GM23248 (cell line): Measurements from ENCODE around the gene NUP205. TPM values are rescaled to one million over a fixed set of nuclear protein-coding genes. Genes with fewer than 3 reads are reported as not detected.
"Not testable (repeated sequence)": the region's sequence is repeated elsewhere in the genome, so short reads cannot be mapped to it uniquely, and the experiment has no call there.

Experiments used
- DNase-seq: peaks from one replicate; pipeline ENCODE4 v3.0.0-alpha.2; 2015
- H2AFZ ChIP-seq: fragments of 200-600 bp; sonication (generic); 2 replicates; pipeline ENCODE4 v1.6.1; 2016; ENCODE audit warnings: antibody characterized with exemption
- H3F3A ChIP-seq: fragments of 200-600 bp; sonication (generic); 2 replicates; pipeline ENCODE4 v1.6.1; 2016; ENCODE audit warnings: mild to moderate bottlenecking, antibody characterized with exemption, mixed run types; ENCODE audit not compliant: insufficient read depth
- H3K27ac ChIP-seq: fragments of 200-600 bp; sonication (generic); 2 replicates; pipeline ENCODE4 v1.5.1; 2016; ENCODE audit warnings: mild to moderate bottlenecking
- H3K27me3 ChIP-seq: fragments of 200-600 bp; sonication (generic); replicated peaks from 2 replicates; pipeline ENCODE4 v1.6.1; 2016; ENCODE audit warnings: mild to moderate bottlenecking; ENCODE audit not compliant: insufficient read depth
- H3K36me3 ChIP-seq: fragments of 200-600 bp; sonication (generic); 2 replicates; pipeline ENCODE4 v1.6.1; 2016; ENCODE audit warnings: low read depth, mild to moderate bottlenecking
- H3K4me1 ChIP-seq: fragments of 200-600 bp; sonication (generic); 2 replicates; pipeline ENCODE4 v1.6.1; 2016; ENCODE audit warnings: mild to moderate bottlenecking; ENCODE audit not compliant: insufficient read depth
- H3K4me2 ChIP-seq: fragments of 200-600 bp; sonication (generic); one replicate; pipeline ENCODE4 v1.6.1; 2016; ENCODE audit warnings: mild to moderate bottlenecking; ENCODE audit not compliant: unreplicated experiment
- H3K4me3 ChIP-seq: fragments of 200-600 bp; sonication (generic); 2 replicates; pipeline ENCODE4 v1.5.1; 2016; ENCODE audit warnings: mild to moderate bottlenecking
- H3K79me2 ChIP-seq: fragments of 200-600 bp; sonication (generic); 2 replicates; pipeline ENCODE4 v1.6.1; 2016; ENCODE audit warnings: mild to moderate bottlenecking; ENCODE audit not compliant: insufficient read depth
- H3K9ac ChIP-seq: fragments of 200-600 bp; sonication (generic); 2 replicates; pipeline ENCODE4 v1.6.1; 2016; ENCODE audit warnings: mild to moderate bottlenecking
- H3K9me2 ChIP-seq: fragments of 200-600 bp; sonication (generic); 2 replicates; pipeline ENCODE4 v1.6.1; 2016; ENCODE audit warnings: mixed run types, mild to moderate bottlenecking, moderate library complexity; ENCODE audit not compliant: insufficient read depth
- H3K9me3 ChIP-seq: fragments of 200-600 bp; sonication (generic); one replicate; pipeline ENCODE4 v1.6.1; 2017; ENCODE audit warnings: low read depth
- H4K20me1 ChIP-seq: fragments of 200-600 bp; sonication (generic); 2 replicates; pipeline ENCODE4 v1.6.0; 2016; ENCODE audit not compliant: insufficient read depth
- EZH2 ChIP-seq: fragments of 200-600 bp; sonication (generic); IDR thresholded peaks from 2 replicates; pipeline ENCODE4 v1.6.1; 2018; ENCODE audit warnings: antibody characterized with exemption, mild to moderate bottlenecking; ENCODE audit not compliant: insufficient read depth, poor library complexity, severe bottlenecking
- EZH2phosphoT487 ChIP-seq: fragments of 200-600 bp; sonication (generic); IDR thresholded peaks from 2 replicates; pipeline ENCODE4 v1.6.1; 2018; ENCODE audit warnings: antibody characterized with exemption, moderate library complexity, mild to moderate bottlenecking, low read depth; ENCODE audit not compliant: insufficient read depth
- WGBS, 2 experiments: methylation state at CpG; one replicate each; pipeline ENCODE4 v1.1.6; 2015 to 2017; ENCODE audit warnings: low lambda C conversion rate in 2 of 2, low coverage in 1 of 2; ENCODE audit errors: missing lambda C conversion rate in 2 of 2; 5-methylcytosine and 5-hydroxymethylcytosine counted together
- in situ Hi-C: fragments of 300-500 bp; cut with MboI; formaldehyde crosslinking; loops from 2 replicates; pipeline ENCODE4 v1.15.0; 2020
- polyA plus RNA-seq: library from polyadenylated mRNA; unstranded; fragments of >200 nt; fragmentation: Nextera tagmentation; extraction: Ambion mirVana; gene quantifications from 2 replicates; pipeline ENCODE4 v1.2.1, GENCODE V29; 2016
- total RNA-seq: library from RNA; depleted of rRNA; stranded (reverse); fragments of >200 nt; shearing (Covaris generic); gene quantifications from 2 replicates; pipeline ENCODE4 v1.2.3, GENCODE V29; 2014

The NUP205 gene
- total and polyA plus RNA-seq, 2 experiments from 2014 or later = 18.5 to 31.8 TPM

DNA sequence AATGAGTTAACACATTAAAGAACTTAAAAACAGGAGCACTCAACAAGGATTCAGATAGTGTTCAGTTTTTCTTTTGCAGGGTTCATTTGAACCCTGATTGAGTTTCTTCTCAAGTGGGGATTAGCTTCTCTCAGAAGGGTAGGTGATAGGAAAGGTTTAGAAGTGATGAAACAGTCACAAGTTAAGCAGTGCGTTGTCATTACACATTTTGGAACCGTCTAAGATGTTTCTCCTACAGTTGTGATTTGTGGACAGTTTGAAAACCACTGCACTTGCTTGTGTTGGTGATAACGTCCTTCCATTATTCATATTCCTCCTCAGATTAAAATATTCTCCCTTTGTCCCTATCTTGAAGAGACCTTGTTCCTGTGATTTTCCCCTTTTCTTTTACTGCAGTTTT lies 107.3 kb downstream of the NUP205 start:
- H3K9me2 ChIP-seq = no peaks in the 10 kb centered on the region
- TF ChIP-seq EZH2 (no peak), EZH2phosphoT487 (no peak)
- H4K20me1 ChIP-seq = no peaks in the 10 kb centered on the region
- peak overlapping the region; percentile 95 for H3K4me2 ChIP-seq
- 38 to 47% methylated on average over 3 of the region's 3 CpGs for WGBS, 2 experiments
- H3K9ac ChIP-seq = peak overlapping the region; percentile 100
- in situ Hi-C loops = no loop called here
- H3K4me1 ChIP-seq = peaks cover 41% of the 10 kb centered on the region
- no peaks in the 10 kb centered on the region for H3K36me3 ChIP-seq
- H3K27me3 ChIP-seq = no peaks in the 10 kb centered on the region
- H3K79me2 ChIP-seq = peaks cover 67% of the 10 kb centered on the region
- peak overlapping the region; percentile 99; the same call in 1 of the 2 replicates for H3K4me3 ChIP-seq
- DNase-seq = no peak
- no peaks in the 10 kb centered on the region for H3K9me3 ChIP-seq
- H3F3A ChIP-seq = peaks cover 38% of the 10 kb centered on the region
- H3K27ac ChIP-seq = peak overlapping the region; percentile 100
- no peak overlapping the region for H2AFZ ChIP-seq

- no peak for TF ChIP-seq EZH2phosphoT487
- TF ChIP-seq EZH2 = no peak
- Histone ChIP-seq H4K20me1 (no peaks in the 10 kb centered on the region), H3K27me3 (no peaks in the 10 kb centered on the region), H3K36me3 (no peaks in the 10 kb centered on the region), H3K27ac (peak overlapping the region; percentile 100), H3K4me2 (no peak overlapping the region), H3K4me1 (peaks cover 52% of the 10 kb centered on the region), H3K4me3 (no peak overlapping the region), H3K9ac (0 out of 2 replicates have a peak overlapping the region, but pooled peaks have one; percentile 10), H3K9me3 (no peaks in the 10 kb centered on the region), H3K79me2 (peaks cover 75% of the 10 kb centered on the region), H3K9me2 (no peaks in the 10 kb centered on the region), H2AFZ (no peak overlapping the region), H3F3A (peaks cover 47% of the 10 kb centered on the region)
- in situ Hi-C loops = no loop called here
- 74 to 75% methylated on average over 11 of the region's 11 CpGs for WGBS, 2 experiments
- peak; percentile 58 for DNase-seq
Observed at GRCh38 chr7:135666156-135666555, 108.4 kb downstream of the NUP205 start.

DNA sequence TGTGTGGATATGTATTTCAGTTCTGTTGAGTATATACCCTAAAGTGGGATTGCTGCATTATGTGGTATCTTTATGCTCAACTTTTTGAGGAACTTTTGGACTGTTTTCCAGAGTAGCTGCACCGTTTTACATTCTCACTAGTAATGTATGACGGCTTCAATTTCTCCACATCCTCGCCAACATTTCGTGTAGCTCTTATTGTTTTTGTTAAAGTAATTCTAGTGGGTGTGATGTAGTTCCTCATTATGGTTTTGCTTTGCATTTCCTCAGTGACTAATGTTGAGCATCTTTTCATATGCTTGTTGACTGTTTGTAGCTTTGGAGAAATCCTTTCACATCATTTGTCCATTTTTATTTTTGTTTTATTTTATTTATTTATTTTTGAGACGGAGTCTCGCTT lies 109.1 kb downstream of the NUP205 start:
- Histone ChIP-seq H3K27ac (peak overlapping the region; percentile 100), H3K9me3 (no peaks in the 10 kb centered on the region), H3K9ac (no peak overlapping the region), H3K4me2 (no peak overlapping the region), H3K27me3 (no peaks in the 10 kb centered on the region), H3K4me3 (no peak overlapping the region), H3K4me1 (peaks cover 58% of the 10 kb centered on the region), H4K20me1 (no peaks in the 10 kb centered on the region), H3K79me2 (peaks cover 82% of the 10 kb centered on the region), H3K9me2 (no peaks in the 10 kb centered on the region), H3K36me3 (no peaks in the 10 kb centered on the region), H3F3A (peaks cover 52% of the 10 kb centered on the region), H2AFZ (no peak overlapping the region)
- WGBS, 2 experiments = 84 to 87% methylated on average over 6 of the region's 6 CpGs
- TF ChIP-seq EZH2phosphoT487 = no peak
- no peak for TF ChIP-seq EZH2
- no peak for DNase-seq
- in situ Hi-C loops = no loop called here

DNA sequence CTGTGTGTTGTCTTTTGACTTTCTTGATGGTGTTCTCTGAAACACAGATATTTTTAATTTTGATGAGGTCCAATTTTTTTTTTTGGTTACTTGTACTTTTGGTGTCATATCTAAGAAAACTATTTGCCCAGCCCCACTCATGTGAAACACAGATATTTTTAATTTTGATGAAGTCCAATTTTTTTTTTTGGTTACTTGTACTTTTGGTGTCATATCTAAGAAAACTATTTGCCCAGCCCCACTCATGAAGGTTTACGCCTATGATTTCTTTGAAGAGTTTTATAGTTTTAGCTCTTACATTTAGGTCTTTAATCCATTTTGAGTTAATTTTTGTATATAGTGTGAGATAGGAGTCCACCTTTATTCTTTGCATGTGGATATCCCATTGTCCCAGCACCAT lies 109.9 kb downstream of the NUP205 start:
- peaks cover 90% of the 10 kb centered on the region for H3K79me2 ChIP-seq

GRCh38 chr7:135668852-135669395 lies 111.2 kb downstream of the NUP205 start:
- H3K4me2 ChIP-seq, H3K27me3 ChIP-seq, H2AFZ ChIP-seq, DNase-seq, H3K9me2 ChIP-seq, H3K4me3 ChIP-seq, in situ Hi-C loops, H4K20me1 ChIP-seq, H3K9me3 ChIP-seq, H3K36me3 ChIP-seq: not testable (repeated sequence)
- Histone ChIP-seq H3K4me1 (peaks cover 70% of the 10 kb centered on the region), H3K79me2 (peaks cover 96% of the 10 kb centered on the region), H3K27ac (peak overlapping the region; percentile 82), H3F3A (peaks cover 51% of the 10 kb centered on the region), H3K9ac (peak overlapping the region; percentile 54; the same call in 1 of the 2 replicates)
- 64 to 66% methylated on average over 6 of the region's 6 CpGs for WGBS, 2 experiments

More for the DNA sequence above, 109.9 kb downstream of the NUP205 start:
- WGBS, 2 experiments = 94 to 100% methylated on average over 1 of the region's 1 CpG
- DNase-seq, H3K27ac ChIP-seq, H2AFZ ChIP-seq, H3K9me2 ChIP-seq, in situ Hi-C loops, H3K9ac ChIP-seq, H3K27me3 ChIP-seq, H4K20me1 ChIP-seq, H3K4me2 ChIP-seq, H3K36me3 ChIP-seq, H3K4me3 ChIP-seq, H3K9me3 ChIP-seq: not testable (repeated sequence)
- peaks cover 65% of the 10 kb centered on the region for H3K4me1 ChIP-seq
- H3F3A ChIP-seq = peaks cover 54% of the 10 kb centered on the region
